ENCODE measurements around the gene MMS19. TPM values are rescaled to one million over a fixed set of nuclear protein-coding genes. Genes with fewer than 3 reads are reported as not detected.
"Not testable (repeated sequence)": the region's sequence is repeated elsewhere in the genome, so short reads cannot be mapped to it uniquely, and the experiment has no call there.

The MMS19 gene
- total RNA-seq, 1 experiment from 2014 or later: 105 TPM

DNA sequence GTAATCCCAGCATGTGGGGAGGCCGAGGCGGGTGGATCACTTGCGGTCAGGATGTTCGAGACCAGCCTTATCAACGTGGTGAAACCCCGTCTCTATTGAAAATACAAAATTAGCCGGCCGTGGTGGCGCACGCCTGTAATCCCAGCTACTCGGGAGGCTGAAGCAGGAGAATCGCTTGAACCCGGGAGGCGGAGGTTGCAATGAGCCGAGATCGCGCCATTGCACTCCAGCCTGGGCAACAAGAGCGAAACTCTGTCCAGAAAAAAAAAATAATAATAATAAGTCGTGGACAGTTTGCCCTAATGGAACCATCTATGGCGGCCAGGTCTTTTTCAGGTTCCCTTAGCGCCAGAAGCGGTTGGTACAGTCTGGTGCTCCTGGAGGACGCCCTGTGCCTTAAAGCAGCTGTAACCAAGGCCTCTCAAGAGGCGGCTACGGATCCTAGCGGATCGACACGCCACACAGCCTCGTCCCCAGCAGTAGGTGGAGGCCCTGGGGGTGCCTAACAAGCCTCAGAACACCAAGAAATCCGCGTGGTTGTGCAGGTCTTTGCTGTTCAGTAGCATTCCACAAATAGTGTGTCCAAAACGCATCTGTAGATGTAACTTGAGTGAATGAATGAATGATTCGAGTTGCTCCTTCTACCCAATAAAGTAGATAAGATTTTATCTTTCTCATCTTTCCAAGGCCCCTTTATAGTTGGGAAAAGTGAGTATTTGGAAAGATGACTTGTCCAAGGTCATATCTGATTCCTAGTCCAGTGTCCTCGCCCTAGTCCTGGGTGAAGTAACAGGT lies 71.2 kb downstream of the MMS19 start:
- TF ChIP-seq, protein P1, sequence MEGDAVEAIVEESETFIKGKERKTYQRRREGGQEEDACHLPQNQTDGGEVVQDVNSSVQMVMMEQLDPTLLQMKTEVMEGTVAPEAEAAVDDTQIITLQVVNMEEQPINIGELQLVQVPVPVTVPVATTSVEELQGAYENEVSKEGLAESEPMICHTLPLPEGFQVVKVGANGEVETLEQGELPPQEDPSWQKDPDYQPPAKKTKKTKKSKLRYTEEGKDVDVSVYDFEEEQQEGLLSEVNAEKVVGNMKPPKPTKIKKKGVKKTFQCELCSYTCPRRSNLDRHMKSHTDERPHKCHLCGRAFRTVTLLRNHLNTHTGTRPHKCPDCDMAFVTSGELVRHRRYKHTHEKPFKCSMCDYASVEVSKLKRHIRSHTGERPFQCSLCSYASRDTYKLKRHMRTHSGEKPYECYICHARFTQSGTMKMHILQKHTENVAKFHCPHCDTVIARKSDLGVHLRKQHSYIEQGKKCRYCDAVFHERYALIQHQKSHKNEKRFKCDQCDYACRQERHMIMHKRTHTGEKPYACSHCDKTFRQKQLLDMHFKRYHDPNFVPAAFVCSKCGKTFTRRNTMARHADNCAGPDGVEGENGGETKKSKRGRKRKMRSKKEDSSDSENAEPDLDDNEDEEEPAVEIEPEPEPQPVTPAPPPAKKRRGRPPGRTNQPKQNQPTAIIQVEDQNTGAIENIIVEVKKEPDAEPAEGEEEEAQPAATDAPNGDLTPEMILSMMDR (IDR thresholded peaks at IDR 0.05; ENCODE audit: insufficient read depth in 1 of 2, low read depth in 1 of 2, low read length in 1 of 2, severe bottlenecking in 1 of 2, unreplicated experiment in 1 of 2): no peak
- intact Hi-C loops (cut with micrococcal nuclease; ENCODE audit: unreplicated experiment): loop anchor here (1.0 kb wide), 2 partner anchors 19 to 20 kb away; partner anchors contain the start of genes EXOSC1 and ZDHHC16
- H3K4me3 Mint-ChIP-seq (ENCODE audit: unreplicated experiment): peak overlapping the region; percentile 75
- peaks cover 12% of the 10 kb centered on the region for H3K4me1 ChIP-seq
- H3K9me3 Mint-ChIP-seq (ENCODE audit: unreplicated experiment): no peaks in the 10 kb centered on the region
- peaks cover 5% of the 10 kb centered on the region for H3K36me3 ChIP-seq (ENCODE audit: control insufficient read depth, insufficient read depth, low read length)
- peak overlapping the region; percentile 83 for H3K27ac Mint-ChIP-seq (ENCODE audit: unreplicated experiment)
- TSS peak; percentile 37 for BruUV-seq (replicated peaks)
- no peaks in the 10 kb centered on the region for H3K27me3 ChIP-seq (replicated peaks; ENCODE audit: control insufficient read depth, insufficient read depth, low read length)
- H3K9me3 ChIP-seq: no peaks in the 10 kb centered on the region
- ChIA-PET POLR2A (interaction anchor here (0.6 kb wide), 1 partner anchor 26 kb away, joined by 4 read pairs; no protein-coding TSS in a partner anchor), CTCF (interaction anchor here (0.6 kb wide), 1 partner anchor 26 kb away, joined by 8 read pairs; no protein-coding TSS in a partner anchor)
- H3K4me1 Mint-ChIP-seq (ENCODE audit: low read depth, unreplicated experiment): no peaks in the 10 kb centered on the region
- peaks cover 64% of the 10 kb centered on the region for H3K36me3 Mint-ChIP-seq (ENCODE audit: insufficient read depth, unreplicated experiment)
- H3K27me3 Mint-ChIP-seq (ENCODE audit: insufficient read depth, unreplicated experiment): no peaks in the 10 kb centered on the region
- DNase-seq: peak in 1 of 2 experiments; percentile 21
- H3K4me3 ChIP-seq (ENCODE audit: low read depth, low read length): peak overlapping the region; percentile 83

DNA sequence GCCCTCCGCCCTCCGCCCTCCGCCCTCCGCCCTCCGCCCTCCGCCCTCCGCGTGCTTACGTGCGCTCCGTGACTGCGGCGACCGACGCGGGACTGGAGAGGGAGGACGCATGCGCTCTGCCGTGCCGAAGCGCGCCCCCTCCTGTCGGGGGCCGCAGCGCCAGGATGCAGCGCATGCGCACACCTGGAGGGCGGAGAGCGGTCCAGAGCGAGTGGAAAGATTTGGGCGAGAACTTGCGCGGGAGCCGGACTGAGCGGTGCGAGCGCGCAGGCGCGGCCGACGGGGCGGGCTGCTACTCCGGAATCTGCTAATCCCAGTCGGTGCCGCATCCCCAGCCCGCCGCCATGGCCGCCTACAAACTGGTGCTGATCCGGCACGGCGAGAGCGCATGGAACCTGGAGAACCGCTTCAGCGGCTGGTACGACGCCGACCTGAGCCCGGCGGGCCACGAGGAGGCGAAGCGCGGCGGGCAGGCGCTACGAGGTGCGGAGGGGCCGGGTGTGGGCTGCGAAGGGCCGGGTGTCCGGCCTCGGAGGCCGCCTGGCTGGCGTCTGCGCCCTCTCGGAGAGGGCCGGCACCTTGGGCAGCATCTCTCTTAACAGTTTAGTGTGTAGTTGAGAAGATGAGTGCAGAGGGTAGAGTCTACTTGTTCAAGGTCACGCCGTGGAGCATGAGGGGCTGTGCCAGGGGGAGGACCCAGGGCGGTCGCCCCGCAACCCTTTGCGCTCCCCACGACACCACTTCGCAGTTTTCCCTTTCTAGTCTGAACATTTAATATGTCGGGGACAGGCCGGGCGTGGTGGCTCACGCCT lies 72.1 kb downstream of the MMS19 start, which contains the start of gene PGAM1:
Gene PGAM1 (plus strand): TSS at position 228 of the 812 bp plus-strand sequence. CDS start 117 bp downstream, at position 345.
- Histone ChIP-seq H3K9me3 (no peaks in the 10 kb centered on the region), H3K4me1 (peaks cover 12% of the 10 kb centered on the region), H3K27me3 (replicated peaks; ENCODE audit: control insufficient read depth, insufficient read depth, low read length) (no peaks in the 10 kb centered on the region), H3K4me3 (ENCODE audit: low read depth, low read length) (peak within 1 kb of the TSS; percentile 83), H3K36me3 (ENCODE audit: control insufficient read depth, insufficient read depth, low read length) (peaks cover 5% of the 10 kb centered on the region)
- no peaks in the 10 kb centered on the region for H3K4me1 Mint-ChIP-seq (ENCODE audit: low read depth, unreplicated experiment)
- intact Hi-C loops (cut with micrococcal nuclease; ENCODE audit: unreplicated experiment): loop anchor here (1.0 kb wide), 1 partner anchor 19 kb away; no protein-coding TSS in a partner anchor
- no peaks in the 10 kb centered on the region for H3K27me3 Mint-ChIP-seq (ENCODE audit: insufficient read depth, unreplicated experiment)
- peak within 1 kb of the TSS; percentile 75 for H3K4me3 Mint-ChIP-seq (ENCODE audit: unreplicated experiment)
- no peaks in the 10 kb centered on the region for H3K9me3 Mint-ChIP-seq (ENCODE audit: unreplicated experiment)
- H3K27ac Mint-ChIP-seq (ENCODE audit: unreplicated experiment): peak within 1 kb of the TSS; percentile 83
- H3K36me3 Mint-ChIP-seq (ENCODE audit: insufficient read depth, unreplicated experiment): peaks cover 56% of the 10 kb centered on the region
- DNase-seq: peak; percentile 94 to 98
- TF ChIP-seq, protein P1 (IDR thresholded peaks at IDR 0.05; ENCODE audit: insufficient read depth in 1 of 2, low read depth in 1 of 2, low read length in 1 of 2, severe bottlenecking in 1 of 2, unreplicated experiment in 1 of 2): peak; percentile 54 to 91
- POLR2A ChIA-PET: no interaction called here
- CTCF ChIA-PET: interaction anchor here (0.6 to 1.3 kb wide), 2 partner anchors 18 to 882 kb away, joined by 3 to 4 read pairs; no protein-coding TSS in a partner anchor
- TSS peak; percentile 40 for BruUV-seq (replicated peaks)

DNA sequence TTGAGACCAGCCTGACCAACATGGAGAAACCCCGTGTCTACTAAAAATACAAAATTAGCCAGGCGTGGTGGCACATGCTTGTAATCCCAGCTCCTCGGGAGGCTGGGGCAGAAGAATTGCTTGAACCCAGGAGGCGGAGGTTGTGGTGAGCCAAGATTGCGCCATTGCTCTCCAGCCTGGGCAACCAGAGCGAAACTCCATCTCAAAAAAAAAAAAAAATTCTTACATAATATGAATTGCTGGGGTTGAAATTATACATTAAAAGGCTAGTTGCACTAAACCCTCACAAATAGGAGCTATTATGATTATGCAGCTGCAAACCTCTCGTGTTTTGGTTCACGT lies 74.5 kb downstream of the MMS19 start:
- POLR2A ChIA-PET: not testable (repeated sequence)

More for the DNA sequence above, 74.5 kb downstream of the MMS19 start:
- peaks cover 31% of the 10 kb centered on the region for H3K36me3 Mint-ChIP-seq (ENCODE audit: insufficient read depth, unreplicated experiment)
- H3K27ac Mint-ChIP-seq (ENCODE audit: unreplicated experiment); H3K4me3 ChIP-seq (ENCODE audit: low read depth, low read length); H3K9me3 Mint-ChIP-seq (ENCODE audit: unreplicated experiment); H3K36me3 ChIP-seq (ENCODE audit: control insufficient read depth, insufficient read depth, low read length); DNase-seq; H3K27me3 Mint-ChIP-seq (ENCODE audit: insufficient read depth, unreplicated experiment); H3K9me3 ChIP-seq; intact Hi-C loops (cut with micrococcal nuclease; ENCODE audit: unreplicated experiment); BruUV-seq (replicated peaks); H3K4me1 Mint-ChIP-seq (ENCODE audit: low read depth, unreplicated experiment); H3K27me3 ChIP-seq (replicated peaks; ENCODE audit: control insufficient read depth, insufficient read depth, low read length); CTCF ChIA-PET; H3K4me3 Mint-ChIP-seq (ENCODE audit: unreplicated experiment): not testable (repeated sequence)
- H3K4me1 ChIP-seq: peaks cover 12% of the 10 kb centered on the region
